ENCODE data around the gene GDF9. TPM values are rescaled to one million over a fixed set of nuclear protein-coding genes. Genes with fewer than 3 reads are reported as not detected.

GDF9 gene
- total RNA-seq, 1 experiment from 2014 or later = 1.4 TPM

- no peaks in the 10 kb centered on the region for H4K20me1 ChIP-seq (ENCODE audit: insufficient read depth)
- H3K4me1 ChIP-seq (replicated peaks; ENCODE audit: insufficient read depth) = peaks cover under 1% of the 10 kb centered on the region; the same call in 1 of the 2 replicates
- no peaks in the 10 kb centered on the region for H3K9me3 ChIP-seq (ENCODE audit: insufficient read depth, low read depth)
- intact Hi-C loops (cut with micrococcal nuclease; ENCODE audit: unreplicated experiment) = loop anchor here (2.0 kb wide), 2 partner anchors 67 to 75 kb away; partner anchors contain the start of gene CCNI2
- H3K36me3 ChIP-seq (ENCODE audit: low read depth) = no peaks in the 10 kb centered on the region
- no peak overlapping the region for H3K4me2 ChIP-seq
- CTCF ChIA-PET = no interaction called here
- no peak for DNase-seq
- no peak overlapping the region for H2AFZ ChIP-seq
- H3F3A ChIP-seq (ENCODE audit: insufficient read depth, low read depth) = 0 out of 2 replicates have a peak, but pooled peaks cover 7% of the 10 kb centered on the region
- H3K27me3 ChIP-seq (ENCODE audit: insufficient read depth, low read depth) = no peaks in the 10 kb centered on the region
- no peak overlapping the region for H3K4me3 ChIP-seq
- no peak for TF ChIP-seq EZH2 (IDR thresholded peaks at IDR 0.05; ENCODE audit: low read depth)
- TF ChIP-seq, protein P1, sequence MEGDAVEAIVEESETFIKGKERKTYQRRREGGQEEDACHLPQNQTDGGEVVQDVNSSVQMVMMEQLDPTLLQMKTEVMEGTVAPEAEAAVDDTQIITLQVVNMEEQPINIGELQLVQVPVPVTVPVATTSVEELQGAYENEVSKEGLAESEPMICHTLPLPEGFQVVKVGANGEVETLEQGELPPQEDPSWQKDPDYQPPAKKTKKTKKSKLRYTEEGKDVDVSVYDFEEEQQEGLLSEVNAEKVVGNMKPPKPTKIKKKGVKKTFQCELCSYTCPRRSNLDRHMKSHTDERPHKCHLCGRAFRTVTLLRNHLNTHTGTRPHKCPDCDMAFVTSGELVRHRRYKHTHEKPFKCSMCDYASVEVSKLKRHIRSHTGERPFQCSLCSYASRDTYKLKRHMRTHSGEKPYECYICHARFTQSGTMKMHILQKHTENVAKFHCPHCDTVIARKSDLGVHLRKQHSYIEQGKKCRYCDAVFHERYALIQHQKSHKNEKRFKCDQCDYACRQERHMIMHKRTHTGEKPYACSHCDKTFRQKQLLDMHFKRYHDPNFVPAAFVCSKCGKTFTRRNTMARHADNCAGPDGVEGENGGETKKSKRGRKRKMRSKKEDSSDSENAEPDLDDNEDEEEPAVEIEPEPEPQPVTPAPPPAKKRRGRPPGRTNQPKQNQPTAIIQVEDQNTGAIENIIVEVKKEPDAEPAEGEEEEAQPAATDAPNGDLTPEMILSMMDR (conservative IDR thresholded peaks at IDR 0.05) = no peak
- H3K79me2 ChIP-seq (ENCODE audit: low read depth) = no peaks in the 10 kb centered on the region
- H3K27ac ChIP-seq = no peak overlapping the region
- POLR2A ChIA-PET (ENCODE audit: unreplicated experiment) = no interaction called here
- no peaks in the 10 kb centered on the region for H3K9me2 ChIP-seq (ENCODE audit: insufficient read depth)
- BruUV-seq (replicated peaks) = no TSS peak
These were observed 44.5 kb downstream of the GDF9 start for GRCh38 chr5:132821791-132822190.

DNA sequence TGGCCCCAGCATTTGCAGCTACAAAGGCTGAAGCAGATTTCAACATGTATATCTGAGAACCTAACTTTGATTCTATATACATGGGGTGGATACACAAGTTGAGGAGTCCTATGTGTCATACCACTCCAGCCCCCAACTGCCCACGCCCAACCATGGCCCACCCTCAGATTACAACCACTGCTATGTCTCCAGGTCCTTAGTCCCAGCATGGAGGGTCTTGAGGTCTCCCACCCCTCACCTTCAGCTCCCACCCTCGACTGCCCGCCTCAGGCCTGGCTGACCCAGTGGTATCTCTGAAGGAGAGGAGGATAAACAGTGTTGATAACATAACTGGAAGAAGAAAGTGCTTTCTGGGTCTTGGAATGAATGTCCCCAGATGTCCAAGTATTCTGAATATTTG is 44.9 kb downstream of the GDF9 start:
- Histone ChIP-seq H3K4me3 (no peak overlapping the region), H3K9me2 (ENCODE audit: insufficient read depth) (no peaks in the 10 kb centered on the region), H2AFZ (no peak overlapping the region), H4K20me1 (ENCODE audit: insufficient read depth) (no peaks in the 10 kb centered on the region), H3K9me3 (ENCODE audit: insufficient read depth, low read depth) (no peaks in the 10 kb centered on the region), H3K79me2 (ENCODE audit: low read depth) (no peaks in the 10 kb centered on the region), H3K4me2 (no peak overlapping the region), H3K36me3 (ENCODE audit: low read depth) (no peaks in the 10 kb centered on the region), H3K4me1 (replicated peaks; ENCODE audit: insufficient read depth) (peaks cover 4% of the 10 kb centered on the region; the same call in 1 of the 2 replicates), H3K27ac (no peak overlapping the region), H3K27me3 (ENCODE audit: insufficient read depth, low read depth) (no peaks in the 10 kb centered on the region), H3F3A (ENCODE audit: insufficient read depth, low read depth) (0 out of 2 replicates have a peak, but pooled peaks cover 10% of the 10 kb centered on the region)
- DNase-seq = no peak
- ChIA-PET CTCF (no interaction called here), POLR2A (ENCODE audit: unreplicated experiment) (no interaction called here)
- intact Hi-C loops (cut with micrococcal nuclease; ENCODE audit: unreplicated experiment) = loop anchor here (2.0 kb wide), 2 partner anchors 67 to 75 kb away; partner anchors contain the start of gene CCNI2
- TF ChIP-seq, protein P1 (conservative IDR thresholded peaks at IDR 0.05) = no peak
- no peak for TF ChIP-seq EZH2 (IDR thresholded peaks at IDR 0.05; ENCODE audit: low read depth)
- BruUV-seq (replicated peaks) = no TSS peak

GRCh38 chr5:132820162-132820754 is 46.0 kb downstream of the GDF9 start:
- Histone ChIP-seq H3K27ac (no peak overlapping the region), H3K79me2 (ENCODE audit: low read depth) (no peaks in the 10 kb centered on the region), H3K4me2 (no peak overlapping the region), H2AFZ (no peak overlapping the region), H3K4me3 (no peak overlapping the region), H3K9me3 (ENCODE audit: insufficient read depth, low read depth) (no peaks in the 10 kb centered on the region), H3K27me3 (ENCODE audit: insufficient read depth, low read depth) (no peaks in the 10 kb centered on the region), H3K4me1 (replicated peaks; ENCODE audit: insufficient read depth) (peaks cover 14% of the 10 kb centered on the region), H3F3A (ENCODE audit: insufficient read depth, low read depth) (peaks cover 18% of the 10 kb centered on the region; the same call in 1 of the 2 replicates), H3K9me2 (ENCODE audit: insufficient read depth) (no peaks in the 10 kb centered on the region), H4K20me1 (ENCODE audit: insufficient read depth) (no peaks in the 10 kb centered on the region), H3K36me3 (ENCODE audit: low read depth) (no peaks in the 10 kb centered on the region)
- peak; percentile 72 to 81 for DNase-seq
- CTCF ChIA-PET = interaction anchor here (0.5 to 1.2 kb wide), 12 partner anchors 9 to 1132 kb away, joined by 3 to 19 read pairs (median 5); partner anchors contain the start of genes CCNI2 and IRF1
- intact Hi-C loops (cut with micrococcal nuclease; ENCODE audit: unreplicated experiment) = loop anchor here (1.0 to 2.0 kb wide), 6 partner anchors 65 to 755 kb away; partner anchors contain the start of gene CCNI2
- no peak for TF ChIP-seq EZH2 (IDR thresholded peaks at IDR 0.05; ENCODE audit: low read depth)
- TF ChIP-seq, protein P1 (conservative IDR thresholded peaks at IDR 0.05) = peak; percentile 96
- BruUV-seq (replicated peaks) = no TSS peak
- POLR2A ChIA-PET (ENCODE audit: unreplicated experiment) = interaction anchor here (0.6 to 0.7 kb wide), 2 partner anchors 340 to 409 kb away, joined by 5 to 12 read pairs; no protein-coding TSS in a partner anchor

Data from PC-9 (cell line).